HG03135 (cell line): ENCODE results near the gene LBHD2.

ENCODE experiments used
- ATAC-seq: cut with Tn5 transposase; IDR thresholded peaks from one replicate; pipeline ENCODE4 v1.9.1; 2021; ENCODE audit warnings: mild to moderate bottlenecking, moderate library complexity; ENCODE audit not compliant: unreplicated experiment

The LBHD2 gene

DNA sequence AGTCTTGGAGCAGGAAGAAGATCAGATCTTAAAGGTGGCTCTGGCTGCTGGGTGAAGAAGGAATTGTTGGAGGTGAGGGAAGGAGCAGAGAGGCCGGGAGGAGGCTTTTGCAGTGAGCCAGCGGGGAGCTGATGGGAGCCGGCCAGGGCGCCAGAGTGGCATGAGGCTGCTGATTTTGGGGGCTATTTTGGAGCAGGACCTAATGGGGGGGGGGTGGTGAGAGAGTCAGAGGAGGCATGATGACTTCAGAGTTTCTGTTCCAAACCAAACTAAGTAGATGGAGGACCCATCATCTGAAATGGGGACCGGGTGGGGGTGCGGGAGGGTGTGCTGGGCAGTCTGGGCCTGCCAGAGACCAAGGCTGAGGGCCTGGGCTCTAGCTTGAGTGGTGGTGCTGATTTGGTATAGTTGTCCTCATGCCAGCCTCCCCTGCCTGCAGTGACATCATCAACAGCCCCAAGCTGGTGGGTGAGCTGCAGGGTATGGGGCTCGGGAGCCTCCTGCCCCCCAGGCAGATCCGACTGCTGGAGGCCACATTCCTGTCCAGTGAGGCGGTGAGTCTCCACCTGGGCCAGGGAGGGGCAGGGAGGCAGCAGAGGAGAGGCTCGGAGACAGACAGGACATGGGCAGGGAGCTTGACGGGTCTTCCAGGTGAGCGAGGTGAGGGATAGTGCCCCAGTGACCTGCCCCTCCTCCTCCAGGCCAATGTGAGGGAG lies 45.4 kb downstream of the LBHD2 start:
- ATAC-seq, result no peak

- no peak for ATAC-seq
Observed at GRCh38 chr14:103130017-103130764, 46.2 kb downstream of the LBHD2 start.

GRCh38 chr14:103130965-103131364 lies 47.0 kb downstream of the LBHD2 start:
- no peak for ATAC-seq

- no peak for ATAC-seq
Observed at GRCh38 chr14:103131580-103131979, 47.6 kb downstream of the LBHD2 start.

GRCh38 chr14:103132381-103133209 lies 48.6 kb downstream of the LBHD2 start:
- ATAC-seq, result no peak

DNA sequence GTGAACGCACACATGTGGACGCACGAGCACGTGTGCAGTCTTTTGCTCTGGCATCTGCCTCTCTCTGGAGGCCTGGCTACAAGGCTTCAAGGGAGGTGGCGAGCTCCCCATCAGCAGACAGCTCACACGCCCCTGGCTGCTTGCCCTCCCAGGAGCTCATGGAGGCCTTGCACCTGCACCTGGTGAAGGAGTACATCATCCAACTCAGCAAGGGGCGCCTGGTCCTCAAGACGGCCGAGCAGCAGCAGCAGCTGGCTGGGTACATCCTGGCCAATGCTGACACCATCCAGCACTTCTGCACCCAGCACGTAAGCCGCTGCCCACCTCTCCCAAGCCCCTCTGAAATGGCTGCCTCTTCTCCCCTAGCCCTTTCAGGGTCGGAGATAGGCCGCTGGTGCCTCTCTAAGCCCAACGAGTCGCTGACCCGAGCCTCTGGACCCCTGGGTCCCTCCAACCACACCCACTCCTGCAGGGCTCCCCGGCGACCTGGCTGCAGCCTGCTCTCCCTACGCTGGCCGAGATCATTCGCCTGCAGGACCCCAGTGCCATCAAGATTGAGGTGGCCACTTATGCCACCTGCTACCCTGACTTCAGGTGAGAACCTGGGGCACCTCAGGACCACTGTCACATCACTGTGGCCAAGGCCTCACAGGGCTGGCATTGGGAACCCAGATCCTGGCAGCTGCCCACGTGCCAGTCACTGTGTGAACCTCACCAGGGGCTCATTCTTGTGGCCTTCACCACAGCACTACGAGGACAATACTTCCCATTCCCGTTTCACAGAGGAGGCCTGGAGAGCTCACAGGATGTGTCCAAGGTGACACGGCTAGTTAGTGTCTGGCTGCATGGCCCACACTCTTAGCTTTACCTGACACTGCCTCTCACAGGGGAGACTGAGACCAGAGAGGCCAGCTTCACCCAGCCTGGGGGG lies 49.5 kb downstream of the LBHD2 start:
- ATAC-seq, result no peak

DNA sequence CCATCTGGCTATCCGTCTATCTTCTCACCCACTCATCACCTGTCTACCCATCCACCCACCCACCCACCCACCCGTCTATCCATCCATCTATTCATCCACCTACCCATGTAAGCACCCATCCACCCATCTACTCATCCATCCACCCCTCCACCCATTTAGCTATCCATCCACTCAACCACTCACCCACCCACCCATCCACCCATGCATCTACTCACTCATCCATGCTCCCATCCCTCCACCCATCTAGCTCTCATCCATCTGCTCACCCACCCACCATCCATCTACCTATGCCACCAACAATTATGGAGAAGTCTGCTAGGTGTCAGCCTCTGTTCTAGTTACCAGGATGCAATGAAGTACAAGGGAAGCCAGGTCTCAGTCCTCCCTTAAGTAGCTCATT lies 50.4 kb downstream of the LBHD2 start:
- ATAC-seq, result no peak

GRCh38 chr14:103134919-103135318 lies 50.9 kb downstream of the LBHD2 start:
- ATAC-seq, result no peak

GRCh38 chr14:103135333-103136260 lies 51.6 kb downstream of the LBHD2 start:
- no peak for ATAC-seq

GRCh38 chr14:103136388-103137271 lies 52.6 kb downstream of the LBHD2 start:
- no peak for ATAC-seq

GRCh38 chr14:103137689-103138300 lies 53.8 kb downstream of the LBHD2 start:
- ATAC-seq, result no peak

- no peak for ATAC-seq
Observed at GRCh38 chr14:103138301-103139131, 54.5 kb downstream of the LBHD2 start.

DNA sequence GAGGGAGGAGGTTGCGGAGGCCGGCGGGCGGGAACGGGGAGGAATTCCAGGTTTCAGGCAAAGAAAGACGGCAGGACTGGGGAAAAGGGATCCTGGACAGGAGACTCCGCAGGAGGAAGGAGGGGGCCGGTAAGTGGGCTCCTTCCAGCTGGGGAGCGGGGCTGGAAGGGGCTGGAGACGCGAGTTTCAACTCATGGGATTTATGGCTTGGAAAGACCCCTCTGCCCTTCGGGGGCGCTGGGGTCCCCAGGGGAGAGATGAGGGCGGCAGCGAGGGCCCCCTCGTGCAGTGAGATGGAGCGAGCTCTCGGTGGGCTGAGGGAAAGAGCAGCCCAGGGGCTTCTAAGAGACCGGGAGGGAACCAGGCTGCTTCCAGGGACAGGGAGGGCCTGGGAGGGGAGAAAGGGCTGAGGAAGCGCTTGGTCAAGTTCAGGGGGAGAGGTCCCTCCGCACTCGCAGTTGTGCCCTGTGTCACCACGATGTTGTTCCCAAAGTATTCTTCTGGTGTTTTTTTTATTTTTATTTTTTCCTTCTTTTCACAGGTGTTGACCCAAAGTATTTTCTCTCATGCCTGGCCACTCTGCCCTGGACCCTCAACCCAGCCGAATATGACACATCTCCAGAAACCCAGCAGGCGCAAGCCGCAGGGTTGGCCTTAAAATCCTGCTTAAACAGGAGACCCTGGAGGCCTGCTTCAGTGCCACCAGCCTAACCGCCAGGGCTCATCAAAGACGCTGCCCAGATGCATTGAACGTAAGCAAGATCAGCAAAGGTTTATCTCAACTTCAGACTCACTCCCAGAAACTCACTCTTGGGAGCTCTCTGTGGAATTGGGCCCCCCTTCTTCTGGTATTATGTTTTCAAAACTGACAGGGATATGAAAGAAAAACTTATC lies 55.4 kb downstream of the LBHD2 start:
- ATAC-seq, result no peak
